ENCODE results near the gene CUBN. TPM values are rescaled to one million over a fixed set of nuclear protein-coding genes. Genes with fewer than 3 reads are reported as not detected.

CUBN gene
- total and polyA plus RNA-seq, 2 of the 13 experiments (the other 11 are each of a cell fraction or from before 2014, with no cell fraction given), result 0.27 to 0.32 TPM

DNA sequence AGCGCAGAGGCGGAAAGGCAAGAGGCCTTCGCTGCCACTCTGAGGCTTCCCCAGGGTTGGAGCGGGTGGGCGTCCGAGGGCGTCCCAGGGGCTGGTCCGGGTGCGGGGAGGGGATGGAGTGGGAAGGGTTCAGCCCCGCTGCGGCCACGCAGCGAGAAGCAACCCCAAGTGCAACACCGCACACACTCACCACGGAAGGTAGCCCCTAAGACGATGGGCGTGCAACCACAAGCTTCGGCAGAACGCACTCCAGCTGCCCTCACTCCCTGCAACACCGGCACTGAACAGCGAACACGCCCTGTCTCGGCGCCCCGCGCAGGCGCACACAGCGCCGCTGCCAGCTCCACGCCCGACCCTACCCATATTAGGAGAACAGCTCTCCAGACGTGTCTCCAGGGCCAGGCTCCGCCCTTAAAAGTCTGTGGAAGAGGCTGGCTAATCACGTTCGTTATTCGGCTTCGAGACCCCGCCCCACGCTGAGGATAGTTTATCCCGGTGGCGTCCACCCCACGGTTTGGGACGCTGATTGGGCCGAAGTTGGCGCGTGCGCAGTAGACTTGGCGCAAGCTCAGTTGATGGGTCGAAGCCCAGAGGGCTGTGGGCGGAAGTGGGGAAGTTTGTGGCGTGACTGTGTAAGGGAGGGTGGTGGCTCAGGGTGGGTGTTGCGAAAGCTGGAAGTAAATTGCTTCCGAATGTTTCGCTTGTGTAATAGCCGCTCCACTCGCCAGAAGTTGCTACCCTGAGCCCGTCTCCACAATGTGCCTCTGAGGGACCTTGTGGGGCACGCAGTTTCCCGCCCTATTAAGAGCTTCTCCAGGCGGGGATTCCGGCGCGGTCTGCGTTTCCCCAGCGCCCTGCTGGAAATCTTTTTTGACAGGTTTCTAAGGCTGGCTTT, 312.2 kb downstream of the CUBN start, which contains the start of gene RSU1 (continued):
- TF ChIP-seq YEATS2 (CRISPR knock-in tag; IDR thresholded peaks at IDR 0.05; ENCODE audit: borderline replicate concordance) (peak; percentile 62; the same call in 1 of the 2 replicates), CEBPB (IDR thresholded peaks at IDR 0.05; ENCODE audit: borderline replicate concordance, low read depth, low read length) (peak; percentile 98), POGZ (CRISPR knock-in tag; IDR thresholded peaks at IDR 0.05) (peak; percentile 77), HDAC1 (CRISPR knock-in tag; IDR thresholded peaks at IDR 0.05) (peak; percentile 65; the same call in 1 of the 2 replicates), ZFY (CRISPR knock-in tag; IDR thresholded peaks at IDR 0.05) (peak; percentile 60), SMC3 (IDR thresholded peaks at IDR 0.05; ENCODE audit: low read length) (peak; percentile 8; the same call in 1 of the 2 replicates), CREB1 (IDR thresholded peaks at IDR 0.05) (0 out of 2 replicates have a peak, but pooled peaks have one; percentile 33), CREB1 (CRISPR knock-in tag; IDR thresholded peaks at IDR 0.05) (peak; percentile 61), NFATC3 (CRISPR knock-in tag; IDR thresholded peaks at IDR 0.05) (no peak), THYN1 (CRISPR knock-in tag; IDR thresholded peaks at IDR 0.05; ENCODE audit: borderline replicate concordance, low read depth) (no peak), MXI1 (IDR thresholded peaks at IDR 0.05; ENCODE audit: borderline replicate concordance, low read depth, low read length) (peak; percentile 78; the same call in 1 of the 3 replicates), ZNF232 (CRISPR knock-in tag; IDR thresholded peaks at IDR 0.05; ENCODE audit: borderline replicate concordance) (0 out of 2 replicates have a peak, but pooled peaks have one; percentile 34), TFE3 (CRISPR knock-in tag; IDR thresholded peaks at IDR 0.05) (peak; percentile 51), ZNF713 (CRISPR knock-in tag; IDR thresholded peaks at IDR 0.05) (0 out of 2 replicates have a peak, but pooled peaks have one; percentile 50), GTF2F1 (IDR thresholded peaks at IDR 0.05; ENCODE audit: low read length) (no peak), ATF1 (CRISPR knock-in tag; IDR thresholded peaks at IDR 0.05) (peak; percentile 45), KDM5B (CRISPR knock-in tag; IDR thresholded peaks at IDR 0.05; ENCODE audit: borderline replicate concordance) (peak; percentile 91), ZGPAT (CRISPR knock-in tag; IDR thresholded peaks at IDR 0.05) (peak; percentile 76), FOSL1 (CRISPR knock-in tag; IDR thresholded peaks at IDR 0.05; ENCODE audit: borderline replicate concordance) (no peak), REL (CRISPR knock-in tag; conservative IDR thresholded peaks at IDR 0.05) (0 out of 2 replicates have a peak, but pooled peaks have one; percentile 36), ZNF383 (CRISPR knock-in tag; IDR thresholded peaks at IDR 0.05; ENCODE audit: borderline replicate concordance) (no peak), ZNF264 (CRISPR knock-in tag; IDR thresholded peaks at IDR 0.05) (peak; percentile 85)
- TF ChIP-seq, protein P1, sequence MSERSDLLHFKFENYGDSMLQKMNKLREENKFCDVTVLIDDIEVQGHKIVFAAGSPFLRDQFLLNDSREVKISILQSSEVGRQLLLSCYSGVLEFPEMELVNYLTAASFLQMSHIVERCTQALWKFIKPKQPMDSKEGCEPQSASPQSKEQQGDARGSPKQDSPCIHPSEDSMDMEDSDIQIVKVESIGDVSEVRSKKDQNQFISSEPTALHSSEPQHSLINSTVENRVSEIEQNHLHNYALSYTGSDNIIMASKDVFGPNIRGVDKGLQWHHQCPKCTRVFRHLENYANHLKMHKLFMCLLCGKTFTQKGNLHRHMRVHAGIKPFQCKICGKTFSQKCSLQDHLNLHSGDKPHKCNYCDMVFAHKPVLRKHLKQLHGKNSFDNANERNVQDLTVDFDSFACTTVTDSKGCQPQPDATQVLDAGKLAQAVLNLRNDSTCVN (CRISPR knock-in tag; IDR thresholded peaks at IDR 0.05; ENCODE audit: borderline replicate concordance), result peak; percentile 41; the same call in 1 of the 2 replicates
- TF ChIP-seq, protein P2, sequence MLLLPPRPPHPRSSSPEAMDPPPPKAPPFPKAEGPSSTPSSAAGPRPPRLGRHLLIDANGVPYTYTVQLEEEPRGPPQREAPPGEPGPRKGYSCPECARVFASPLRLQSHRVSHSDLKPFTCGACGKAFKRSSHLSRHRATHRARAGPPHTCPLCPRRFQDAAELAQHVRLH (CRISPR knock-in tag; IDR thresholded peaks at IDR 0.05; ENCODE audit: borderline replicate concordance, low read depth), result peak; percentile 32; the same call in 1 of the 2 replicates
- TF ChIP-seq, protein P3, sequence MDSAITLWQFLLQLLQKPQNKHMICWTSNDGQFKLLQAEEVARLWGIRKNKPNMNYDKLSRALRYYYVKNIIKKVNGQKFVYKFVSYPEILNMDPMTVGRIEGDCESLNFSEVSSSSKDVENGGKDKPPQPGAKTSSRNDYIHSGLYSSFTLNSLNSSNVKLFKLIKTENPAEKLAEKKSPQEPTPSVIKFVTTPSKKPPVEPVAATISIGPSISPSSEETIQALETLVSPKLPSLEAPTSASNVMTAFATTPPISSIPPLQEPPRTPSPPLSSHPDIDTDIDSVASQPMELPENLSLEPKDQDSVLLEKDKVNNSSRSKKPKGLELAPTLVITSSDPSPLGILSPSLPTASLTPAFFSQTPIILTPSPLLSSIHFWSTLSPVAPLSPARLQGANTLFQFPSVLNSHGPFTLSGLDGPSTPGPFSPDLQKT (CRISPR knock-in tag; IDR thresholded peaks at IDR 0.05; ENCODE audit: borderline replicate concordance), result no peak
